ENCODE data around the gene EAF1.

DNA sequence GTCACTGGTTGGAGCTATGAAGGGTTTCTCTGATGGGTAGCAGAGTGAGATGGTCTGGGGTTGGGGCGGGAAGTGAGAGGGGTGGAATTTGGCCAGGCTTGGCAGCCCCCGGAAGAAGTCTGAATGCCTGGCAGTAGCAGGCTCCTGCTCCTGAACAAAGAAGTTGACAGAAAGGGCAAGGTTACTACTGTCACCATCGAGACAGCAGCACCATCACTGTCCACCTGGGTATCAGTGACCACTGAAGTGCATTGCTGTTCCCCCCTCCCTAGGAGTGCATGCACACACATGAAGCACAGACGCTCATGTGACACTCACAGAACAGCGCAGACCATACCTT lies 51.2 kb downstream of the EAF1 start:
- TF ChIP-seq, protein P1, sequence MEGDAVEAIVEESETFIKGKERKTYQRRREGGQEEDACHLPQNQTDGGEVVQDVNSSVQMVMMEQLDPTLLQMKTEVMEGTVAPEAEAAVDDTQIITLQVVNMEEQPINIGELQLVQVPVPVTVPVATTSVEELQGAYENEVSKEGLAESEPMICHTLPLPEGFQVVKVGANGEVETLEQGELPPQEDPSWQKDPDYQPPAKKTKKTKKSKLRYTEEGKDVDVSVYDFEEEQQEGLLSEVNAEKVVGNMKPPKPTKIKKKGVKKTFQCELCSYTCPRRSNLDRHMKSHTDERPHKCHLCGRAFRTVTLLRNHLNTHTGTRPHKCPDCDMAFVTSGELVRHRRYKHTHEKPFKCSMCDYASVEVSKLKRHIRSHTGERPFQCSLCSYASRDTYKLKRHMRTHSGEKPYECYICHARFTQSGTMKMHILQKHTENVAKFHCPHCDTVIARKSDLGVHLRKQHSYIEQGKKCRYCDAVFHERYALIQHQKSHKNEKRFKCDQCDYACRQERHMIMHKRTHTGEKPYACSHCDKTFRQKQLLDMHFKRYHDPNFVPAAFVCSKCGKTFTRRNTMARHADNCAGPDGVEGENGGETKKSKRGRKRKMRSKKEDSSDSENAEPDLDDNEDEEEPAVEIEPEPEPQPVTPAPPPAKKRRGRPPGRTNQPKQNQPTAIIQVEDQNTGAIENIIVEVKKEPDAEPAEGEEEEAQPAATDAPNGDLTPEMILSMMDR (conservative IDR thresholded peaks at IDR 0.05; ENCODE audit: low read depth in 2 of 2) = no peak
- TF ChIP-seq EZH2phosphoT487 (IDR thresholded peaks at IDR 0.05; ENCODE audit: unreplicated experiment) (no peak), NANOG (IDR thresholded peaks at IDR 0.05; ENCODE audit: borderline replicate concordance) (no peak), EZH2 (IDR thresholded peaks at IDR 0.05; ENCODE audit: low read depth, unreplicated experiment) (no peak), POLR2AphosphoS5 (IDR thresholded peaks at IDR 0.05; ENCODE audit: low read depth) (no peak), CREB1 (CRISPR knock-in tag; IDR thresholded peaks at IDR 0.05; ENCODE audit: low read depth) (no peak)
- TF ChIP-seq, protein P2, sequence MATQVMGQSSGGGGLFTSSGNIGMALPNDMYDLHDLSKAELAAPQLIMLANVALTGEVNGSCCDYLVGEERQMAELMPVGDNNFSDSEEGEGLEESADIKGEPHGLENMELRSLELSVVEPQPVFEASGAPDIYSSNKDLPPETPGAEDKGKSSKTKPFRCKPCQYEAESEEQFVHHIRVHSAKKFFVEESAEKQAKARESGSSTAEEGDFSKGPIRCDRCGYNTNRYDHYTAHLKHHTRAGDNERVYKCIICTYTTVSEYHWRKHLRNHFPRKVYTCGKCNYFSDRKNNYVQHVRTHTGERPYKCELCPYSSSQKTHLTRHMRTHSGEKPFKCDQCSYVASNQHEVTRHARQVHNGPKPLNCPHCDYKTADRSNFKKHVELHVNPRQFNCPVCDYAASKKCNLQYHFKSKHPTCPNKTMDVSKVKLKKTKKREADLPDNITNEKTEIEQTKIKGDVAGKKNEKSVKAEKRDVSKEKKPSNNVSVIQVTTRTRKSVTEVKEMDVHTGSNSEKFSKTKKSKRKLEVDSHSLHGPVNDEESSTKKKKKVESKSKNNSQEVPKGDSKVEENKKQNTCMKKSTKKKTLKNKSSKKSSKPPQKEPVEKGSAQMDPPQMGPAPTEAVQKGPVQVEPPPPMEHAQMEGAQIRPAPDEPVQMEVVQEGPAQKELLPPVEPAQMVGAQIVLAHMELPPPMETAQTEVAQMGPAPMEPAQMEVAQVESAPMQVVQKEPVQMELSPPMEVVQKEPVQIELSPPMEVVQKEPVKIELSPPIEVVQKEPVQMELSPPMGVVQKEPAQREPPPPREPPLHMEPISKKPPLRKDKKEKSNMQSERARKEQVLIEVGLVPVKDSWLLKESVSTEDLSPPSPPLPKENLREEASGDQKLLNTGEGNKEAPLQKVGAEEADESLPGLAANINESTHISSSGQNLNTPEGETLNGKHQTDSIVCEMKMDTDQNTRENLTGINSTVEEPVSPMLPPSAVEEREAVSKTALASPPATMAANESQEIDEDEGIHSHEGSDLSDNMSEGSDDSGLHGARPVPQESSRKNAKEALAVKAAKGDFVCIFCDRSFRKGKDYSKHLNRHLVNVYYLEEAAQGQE (IDR thresholded peaks at IDR 0.05; ENCODE audit: unreplicated experiment) = no peak
